ENCODE data around the gene RRBP1. TPM values are rescaled to one million over a fixed set of nuclear protein-coding genes. Genes with fewer than 3 reads are reported as not detected.

The RRBP1 gene
- total and polyA plus RNA-seq, 2 donors (not counting 3 experiments of a cell fraction or from before 2014, with no cell fraction given): 50.3 to 236 TPM

DNA sequence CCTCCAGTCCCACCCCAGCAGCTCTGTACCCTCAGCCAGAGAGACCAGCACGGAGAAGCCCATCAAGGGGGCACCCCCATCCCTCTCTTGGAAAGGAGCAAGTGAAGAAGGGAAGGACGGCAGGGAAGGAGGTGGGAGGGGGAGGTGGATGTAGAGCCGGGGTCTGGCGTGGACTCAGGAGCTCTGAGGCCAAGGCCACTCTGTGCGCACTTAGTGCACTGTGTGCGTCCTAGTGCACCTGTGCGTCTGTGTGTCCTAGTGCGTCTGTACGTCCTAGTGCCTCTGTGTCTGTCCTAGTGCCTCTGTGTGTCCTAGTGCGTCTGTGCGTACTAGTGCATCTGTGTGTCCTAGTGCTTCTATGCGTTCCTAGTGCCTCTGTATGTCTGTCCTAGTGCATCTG lies 58.0 kb downstream of the RRBP1 start:
- Histone ChIP-seq H3K4me1 (ENCODE audit: control insufficient read depth, extremely low read depth, insufficient read depth, low read length) (no peaks in the 10 kb centered on the region), H3K9me3 (replicated peaks; ENCODE audit: control insufficient read depth, insufficient read depth, low read length) (no peaks in the 10 kb centered on the region), H2AFZ (ENCODE audit: low read depth, low read length) (no peak overlapping the region), H3K36me3 (ENCODE audit: control insufficient read depth in 2 of 2, extremely low read depth in 1 of 2, insufficient read depth in 2 of 2, low read length in 2 of 2) (peaks cover 10 to 93% of the 10 kb centered on the region in 2 experiments), H3K9ac (replicated peaks; ENCODE audit: extremely low read depth, insufficient read depth, low read length) (no peak overlapping the region), H3K4me2 (ENCODE audit: insufficient read depth, low read length) (no peak overlapping the region), H3K27me3 (ENCODE audit: control insufficient read depth in 2 of 2, insufficient read depth in 2 of 2, low read length in 2 of 2) (no peaks in the 10 kb centered on the region), H4K20me1 (replicated peaks; ENCODE audit: control insufficient read depth, extremely low read depth, insufficient read depth, low read length) (no peaks in the 10 kb centered on the region), H3K79me2 (ENCODE audit: control insufficient read depth, insufficient read depth, low read length) (no peaks in the 10 kb centered on the region), H3K9me1 (replicated peaks; ENCODE audit: control insufficient read depth, extremely low read depth, insufficient read depth, low read length) (no peaks in the 10 kb centered on the region), H3K4me3 (replicated peaks in 1 of 3; ENCODE audit: insufficient read depth in 1 of 3, low read depth in 1 of 3, low read length in 3 of 3) (no peak overlapping the region), H3K27ac (ENCODE audit: insufficient read depth, low read depth, low read length) (no peak overlapping the region)
- ChIA-PET POLR2A (no interaction called here), CTCF (no interaction called here)
- DNase-seq (ENCODE audit: low read depth, low spot score) (no peak), FAIRE-seq (no peak)
- intact Hi-C loops (cut with micrococcal nuclease): no loop called here
- TF ChIP-seq GATA2 (IDR thresholded peaks at IDR 0.05; ENCODE audit: insufficient read depth, insufficient read length, low read depth, low read length) (no peak), JUN (IDR thresholded peaks at IDR 0.05; ENCODE audit: borderline replicate concordance, insufficient read depth, insufficient read length, low read depth) (no peak)
- TF ChIP-seq, protein P1, sequence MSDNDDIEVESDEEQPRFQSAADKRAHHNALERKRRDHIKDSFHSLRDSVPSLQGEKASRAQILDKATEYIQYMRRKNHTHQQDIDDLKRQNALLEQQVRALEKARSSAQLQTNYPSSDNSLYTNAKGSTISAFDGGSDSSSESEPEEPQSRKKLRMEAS (IDR thresholded peaks at IDR 0.05; ENCODE audit: insufficient read depth, insufficient read length): no peak
- BruUV-seq (replicated peaks): no TSS peak
- dilution Hi-C loops (cut with MboI; ENCODE audit: extremely low pct_ligation_motif_present, low sequenced_read_pairs): no loop called here

GRCh38 chr20:17622851-17623508 lies 59.1 kb downstream of the RRBP1 start:
- intact Hi-C loops (cut with micrococcal nuclease) (no loop called here), dilution Hi-C loops (cut with MboI; ENCODE audit: extremely low pct_ligation_motif_present, low sequenced_read_pairs) (no loop called here)
- DNase-seq (ENCODE audit: low read depth, low spot score): no peak
- no TSS peak for BruUV-seq (replicated peaks)
- Histone ChIP-seq H3K27me3 (ENCODE audit: control insufficient read depth in 2 of 2, insufficient read depth in 2 of 2, low read length in 2 of 2) (no peaks in the 10 kb centered on the region), H3K9me1 (replicated peaks; ENCODE audit: control insufficient read depth, extremely low read depth, insufficient read depth, low read length) (no peaks in the 10 kb centered on the region), H2AFZ (ENCODE audit: low read depth, low read length) (no peak overlapping the region), H4K20me1 (replicated peaks; ENCODE audit: control insufficient read depth, extremely low read depth, insufficient read depth, low read length) (no peaks in the 10 kb centered on the region), H3K4me3 (replicated peaks in 1 of 3; ENCODE audit: insufficient read depth in 1 of 3, low read depth in 1 of 3, low read length in 3 of 3) (no peak overlapping the region), H3K27ac (ENCODE audit: insufficient read depth, low read depth, low read length) (no peak overlapping the region), H3K79me2 (ENCODE audit: control insufficient read depth, insufficient read depth, low read length) (no peaks in the 10 kb centered on the region), H3K9me3 (replicated peaks; ENCODE audit: control insufficient read depth, insufficient read depth, low read length) (no peaks in the 10 kb centered on the region), H3K36me3 (ENCODE audit: control insufficient read depth in 2 of 2, extremely low read depth in 1 of 2, insufficient read depth in 2 of 2, low read length in 2 of 2) (peaks cover 10 to 90% of the 10 kb centered on the region in 2 experiments), H3K4me1 (ENCODE audit: control insufficient read depth, extremely low read depth, insufficient read depth, low read length) (no peaks in the 10 kb centered on the region), H3K9ac (replicated peaks; ENCODE audit: extremely low read depth, insufficient read depth, low read length) (no peak overlapping the region), H3K4me2 (ENCODE audit: insufficient read depth, low read length) (no peak overlapping the region)
- CTCF ChIA-PET: no interaction called here
- FAIRE-seq: no peak
- TF ChIP-seq POLR2A (IDR thresholded peaks at IDR 0.05; ENCODE audit: low read depth, low read length): no peak
- TF ChIP-seq, protein P1 (IDR thresholded peaks at IDR 0.05; ENCODE audit: insufficient read depth, insufficient read length): no peak
- no peak for TF ChIP-seq POLR2AphosphoS5 (IDR thresholded peaks at IDR 0.05; ENCODE audit: insufficient read depth, low read depth, low read length)
- TF ChIP-seq JUN (IDR thresholded peaks at IDR 0.05; ENCODE audit: borderline replicate concordance, insufficient read depth, insufficient read length, low read depth): no peak
- no peak for TF ChIP-seq EZH2 (IDR thresholded peaks at IDR 0.05; ENCODE audit: borderline replicate concordance, low read depth, low read length, severe bottlenecking)
- no peak for TF ChIP-seq FOS (IDR thresholded peaks at IDR 0.05; ENCODE audit: borderline replicate concordance, insufficient read depth, low read length)
- TF ChIP-seq GATA2 (IDR thresholded peaks at IDR 0.05; ENCODE audit: insufficient read depth, insufficient read length, low read depth, low read length): no peak
- TF ChIP-seq, protein P2, sequence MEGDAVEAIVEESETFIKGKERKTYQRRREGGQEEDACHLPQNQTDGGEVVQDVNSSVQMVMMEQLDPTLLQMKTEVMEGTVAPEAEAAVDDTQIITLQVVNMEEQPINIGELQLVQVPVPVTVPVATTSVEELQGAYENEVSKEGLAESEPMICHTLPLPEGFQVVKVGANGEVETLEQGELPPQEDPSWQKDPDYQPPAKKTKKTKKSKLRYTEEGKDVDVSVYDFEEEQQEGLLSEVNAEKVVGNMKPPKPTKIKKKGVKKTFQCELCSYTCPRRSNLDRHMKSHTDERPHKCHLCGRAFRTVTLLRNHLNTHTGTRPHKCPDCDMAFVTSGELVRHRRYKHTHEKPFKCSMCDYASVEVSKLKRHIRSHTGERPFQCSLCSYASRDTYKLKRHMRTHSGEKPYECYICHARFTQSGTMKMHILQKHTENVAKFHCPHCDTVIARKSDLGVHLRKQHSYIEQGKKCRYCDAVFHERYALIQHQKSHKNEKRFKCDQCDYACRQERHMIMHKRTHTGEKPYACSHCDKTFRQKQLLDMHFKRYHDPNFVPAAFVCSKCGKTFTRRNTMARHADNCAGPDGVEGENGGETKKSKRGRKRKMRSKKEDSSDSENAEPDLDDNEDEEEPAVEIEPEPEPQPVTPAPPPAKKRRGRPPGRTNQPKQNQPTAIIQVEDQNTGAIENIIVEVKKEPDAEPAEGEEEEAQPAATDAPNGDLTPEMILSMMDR (IDR thresholded peaks at IDR 0.05; ENCODE audit: extremely low read depth in 1 of 2, insufficient read depth in 1 of 2, low read depth in 1 of 2, low read length in 2 of 2): no peak
- no peak for TF ChIP-seq MYC (IDR thresholded peaks at IDR 0.05; ENCODE audit: low read depth, low read length)
- POLR2A ChIA-PET: no interaction called here
